Fibroblast of mammary gland (primary cell): ENCODE results near the gene RNF212.

Experiments
- DNase-seq: peaks from one replicate; pipeline ENCODE4 v3.0.0-alpha.2; 2010; ENCODE audit warnings: low read depth
- H3K4me3 ChIP-seq: 2 replicates; pipeline ENCODE4 v1.5.1; 2011; ENCODE audit warnings: low read depth, mild to moderate bottlenecking, low read length, moderate library complexity; ENCODE audit not compliant: control insufficient read depth
- CTCF ChIP-seq: conservative IDR thresholded peaks from 2 replicates; pipeline ENCODE4 v1.5.1; 2011; ENCODE audit warnings: low read depth, low read length, inconsistent platforms; ENCODE audit not compliant: control insufficient read depth, insufficient read depth

Gene RNF212

GRCh38 chr4:1092026-1092982 is 21.1 kb downstream of the RNF212 start:
- peak; percentile 6 for TF ChIP-seq CTCF
- no peak for DNase-seq

GRCh38 chr4:1091561-1091995 is 21.8 kb downstream of the RNF212 start:
- TF ChIP-seq CTCF, result no peak
- no peak for DNase-seq
- H3K4me3 ChIP-seq, result no peak overlapping the region

More at GRCh38 chr4:1092026-1092982, 21.1 kb downstream of the RNF212 start:
- no peak overlapping the region for H3K4me3 ChIP-seq

- H3K4me3 ChIP-seq, result no peak overlapping the region
- TF ChIP-seq CTCF, result no peak
- no peak for DNase-seq
These were observed 22.6 kb downstream of the RNF212 start for GRCh38 chr4:1090465-1091440.

GRCh38 chr4:1090036-1090435 is 23.3 kb downstream of the RNF212 start:
- H3K4me3 ChIP-seq, result no peak overlapping the region
- TF ChIP-seq CTCF, result no peak
- no peak for DNase-seq

GRCh38 chr4:1087371-1087770 is 26.0 kb downstream of the RNF212 start:
- no peak for DNase-seq
- no peak for TF ChIP-seq CTCF
- no peak overlapping the region for H3K4me3 ChIP-seq

- DNase-seq, result no peak
These were observed 27.4 kb downstream of the RNF212 start for GRCh38 chr4:1086011-1086410.

More at GRCh38 chr4:1086011-1086410, 27.4 kb downstream of the RNF212 start:
- no peak overlapping the region for H3K4me3 ChIP-seq
- TF ChIP-seq CTCF, result no peak
